MCF 10A (cell line): Measurements from ENCODE around the gene SORBS2. TPM values are rescaled to one million over a fixed set of nuclear protein-coding genes. Genes with fewer than 3 reads are reported as not detected.

ENCODE experiments used
- BruUV-seq: library from RNA; stranded (reverse); fragments of 400-500 nt; replicated peaks from 2 replicates; lab custom pipeline; 2021; lab: Mats Ljungman, UMichigan
- CTCF ChIA-PET: fragments of 300-600 bp; sonication (Branson Sonifier 250); formaldehyde crosslinking; extraction: SDS; loops from one replicate; lab custom pipeline; 2021; ENCODE audit warnings: antibody characterized with exemption, inconsistent platforms; lab: Yijun Ruan, JAX
- POLR2A ChIA-PET: fragments of 300-600, 350-650 bp; sonication (Branson Sonifier 250); formaldehyde crosslinking; extraction: SDS; loops from one replicate; lab custom pipeline; 2020; ENCODE audit warnings: antibody characterized with exemption, inconsistent platforms; lab: Yijun Ruan, JAX
- DNase-seq: peaks from one replicate; pipeline ENCODE4 v3.0.0-alpha.2; 2018; ENCODE audit not compliant: unreplicated experiment
- H3K27ac Mint-ChIP-seq: one replicate; pipeline ENCODE4 v1.8.0; 2022; ENCODE audit warnings: mild to moderate bottlenecking, low read depth, mixed read lengths; ENCODE audit not compliant: unreplicated experiment
- H3K27me3 Mint-ChIP-seq: one replicate; pipeline ENCODE4 v1.8.0; 2022; ENCODE audit warnings: mixed read lengths; ENCODE audit not compliant: insufficient read depth, unreplicated experiment
- H3K36me3 Mint-ChIP-seq: one replicate; pipeline ENCODE4 v1.8.0; 2022; ENCODE audit warnings: mild to moderate bottlenecking, moderate library complexity, mixed read lengths; ENCODE audit not compliant: insufficient read depth, unreplicated experiment
- H3K4me1 Mint-ChIP-seq: one replicate; pipeline ENCODE4 v1.8.0; 2022; ENCODE audit warnings: mixed read lengths; ENCODE audit not compliant: insufficient read depth, unreplicated experiment
- H3K4me3 Mint-ChIP-seq: one replicate; pipeline ENCODE4 v1.8.0; 2022; ENCODE audit warnings: mild to moderate bottlenecking, moderate library complexity, mixed read lengths; ENCODE audit not compliant: unreplicated experiment
- H3K9me3 Mint-ChIP-seq: one replicate; pipeline ENCODE4 v1.8.0; 2022; ENCODE audit warnings: mixed read lengths; ENCODE audit not compliant: unreplicated experiment
- CTCF ChIP-seq: fragments of 200-600 bp; IDR thresholded peaks from one replicate; pipeline ENCODE4 v1.8.0; 2022; ENCODE audit warnings: antibody characterized with exemption, mild to moderate bottlenecking; ENCODE audit not compliant: unreplicated experiment
- intact Hi-C: fragments of 100-400 bp; cut with micrococcal nuclease; formaldehyde crosslinking; loops from 2 replicates; pipeline ENCODE4 v1.14.1; 2022
- total RNA-seq: library from RNA; stranded (reverse); gene quantifications from 2 replicates; pipeline ENCODE4 v1.2.3, GENCODE V29; 2022

Gene SORBS2
- total RNA-seq, 1 experiment from 2014 or later: 19.3 TPM

DNA sequence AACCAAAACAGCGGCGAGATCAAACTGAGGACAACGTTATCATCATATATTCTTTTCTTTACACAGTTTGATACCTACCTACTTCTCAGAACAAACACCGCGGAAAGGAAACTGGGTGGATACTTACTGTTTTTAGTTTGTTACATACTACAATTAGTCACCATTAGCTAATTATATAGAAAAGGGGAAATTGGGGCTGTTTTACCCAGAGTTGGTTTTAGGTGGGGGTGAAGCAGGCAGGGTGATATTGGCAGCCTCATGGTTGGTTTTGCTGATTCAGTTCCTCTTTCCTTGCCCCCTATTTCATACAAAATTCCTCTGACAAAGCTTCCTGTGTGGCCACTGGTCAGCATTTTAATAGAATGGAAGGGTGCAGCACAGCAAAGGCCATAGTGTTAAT, 77.8 kb downstream of the SORBS2 start:
- Mint-ChIP-seq H3K4me1 (peaks cover 44% of the 10 kb centered on the region), H3K36me3 (no peaks in the 10 kb centered on the region), H3K27ac (no peak overlapping the region), H3K9me3 (no peaks in the 10 kb centered on the region), H3K4me3 (no peak overlapping the region), H3K27me3 (no peaks in the 10 kb centered on the region)
- no TSS peak for BruUV-seq
- intact Hi-C loops: loop anchor here (10.0 kb wide), 1 partner anchor 89 kb away; no protein-coding TSS in a partner anchor
- DNase-seq: no peak
- TF ChIP-seq CTCF: no peak
- ChIA-PET CTCF (interaction anchor here (0.9 to 1.1 kb wide), 2 partner anchors 12 to 39 kb away, joined by 3 read pairs; no protein-coding TSS in a partner anchor), POLR2A (interaction anchor here (0.7 to 1.6 kb wide), 5 partner anchors 9 to 78 kb away, joined by 3 to 5 read pairs (median 4); partner anchors contain the start of gene SORBS2)

DNA sequence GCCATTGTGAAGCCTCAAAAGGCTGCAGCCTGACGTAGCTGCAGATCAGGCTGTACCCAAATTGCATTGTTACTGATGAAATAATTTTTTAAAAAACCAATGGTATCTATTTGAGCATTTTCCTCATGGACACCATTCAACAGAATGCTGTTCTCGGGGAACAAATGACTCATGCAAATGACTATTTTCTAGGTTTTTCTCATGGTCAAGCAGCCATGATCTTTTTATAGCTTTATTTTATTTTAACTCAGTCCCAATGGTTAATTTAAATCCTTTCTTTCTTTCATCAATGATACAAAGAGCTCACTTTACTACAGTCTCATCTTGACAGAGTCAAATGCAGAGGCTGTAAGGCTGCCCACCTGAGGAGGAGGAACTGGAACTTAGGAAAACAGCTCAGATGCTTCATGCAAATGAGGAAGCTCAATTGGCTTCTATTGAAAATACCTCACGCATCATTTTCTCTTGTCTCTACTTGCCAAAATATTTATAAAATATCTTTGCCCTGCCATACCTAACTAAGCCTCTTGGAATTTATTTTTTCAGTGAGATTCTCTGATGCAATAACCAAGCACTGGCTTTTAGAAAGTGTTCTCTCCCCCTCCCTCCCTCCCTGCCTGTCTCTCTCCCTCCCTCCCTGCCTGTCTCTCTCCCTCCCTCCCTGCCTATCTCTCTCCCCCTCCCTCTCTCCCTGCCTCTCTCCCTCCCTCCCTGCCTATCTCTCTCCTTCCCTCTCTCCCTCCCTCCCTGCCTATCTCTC, 81.0 kb downstream of the SORBS2 start:
- intact Hi-C loops: loop anchor here (1.0 to 10.0 kb wide), 2 partner anchors 21 to 86 kb away; no protein-coding TSS in a partner anchor
- ChIA-PET POLR2A (interaction anchor here (0.5 to 2.2 kb wide), 16 partner anchors 8 to 305 kb away, joined by 3 to 24 read pairs (median 6); partner anchors contain the start of genes SORBS2 and UFSP2), CTCF (interaction anchor here (0.6 to 1.7 kb wide), 12 partner anchors 9 to 535 kb away, joined by 3 to 6 read pairs (median 3); no protein-coding TSS in a partner anchor)
- Mint-ChIP-seq H3K4me3 (peak overlapping the region; percentile 35), H3K27me3 (no peaks in the 10 kb centered on the region), H3K9me3 (no peaks in the 10 kb centered on the region), H3K4me1 (peaks cover 32% of the 10 kb centered on the region), H3K27ac (peak overlapping the region; percentile 85), H3K36me3 (no peaks in the 10 kb centered on the region)
- DNase-seq: peak; percentile 67
- TF ChIP-seq CTCF: peak; percentile 19
- BruUV-seq: no TSS peak

GRCh38 chr4:185730387-185730786, 81.6 kb downstream of the SORBS2 start:
- H3K36me3 Mint-ChIP-seq: no peaks in the 10 kb centered on the region
- TF ChIP-seq CTCF: no peak
- intact Hi-C loops: loop anchor here (10.0 kb wide), 1 partner anchor 86 kb away; no protein-coding TSS in a partner anchor
- no TSS peak for BruUV-seq
- ChIA-PET CTCF (interaction anchor here (0.6 to 1.7 kb wide), 13 partner anchors 18 to 534 kb away, joined by 3 to 6 read pairs (median 3); no protein-coding TSS in a partner anchor), POLR2A (interaction anchor here (0.5 to 2.2 kb wide), 15 partner anchors 8 to 304 kb away, joined by 3 to 24 read pairs (median 6); partner anchors contain the start of genes SORBS2 and UFSP2)
- H3K4me3 Mint-ChIP-seq: peak overlapping the region; percentile 35
- H3K27ac Mint-ChIP-seq: peak overlapping the region; percentile 85
- peak; percentile 76 for DNase-seq
- peaks cover 30% of the 10 kb centered on the region for H3K4me1 Mint-ChIP-seq
- no peaks in the 10 kb centered on the region for H3K9me3 Mint-ChIP-seq
- H3K27me3 Mint-ChIP-seq: no peaks in the 10 kb centered on the region

GRCh38 chr4:185729391-185729804, 82.6 kb downstream of the SORBS2 start:
- DNase-seq: no peak
- Mint-ChIP-seq H3K27me3 (no peaks in the 10 kb centered on the region), H3K9me3 (peaks cover 5% of the 10 kb centered on the region), H3K4me3 (no peak overlapping the region), H3K4me1 (peaks cover 23% of the 10 kb centered on the region), H3K27ac (peak overlapping the region; percentile 69), H3K36me3 (no peaks in the 10 kb centered on the region)
- no peak for TF ChIP-seq CTCF
- CTCF ChIA-PET: interaction anchor here (0.6 to 1.6 kb wide), 2 partner anchors 89 to 761 kb away, joined by 4 to 5 read pairs; no protein-coding TSS in a partner anchor
- intact Hi-C loops: no loop called here
- no TSS peak for BruUV-seq
- POLR2A ChIA-PET: interaction anchor here (2.2 kb wide), 1 partner anchor 32 kb away, joined by 9 read pairs; no protein-coding TSS in a partner anchor
